PC-3 (cell line): ENCODE results near the gene HSD3B2.

Source experiments
- EZH2phosphoT487 ChIP-seq: fragments of 300-600 bp; sonication (generic); IDR thresholded peaks from 2 replicates; pipeline ENCODE4 v1.6.1; 2018; ENCODE audit warnings: mild to moderate bottlenecking, antibody characterized with exemption, low read length, borderline replicate concordance
- TF ChIP-seq, protein P1 (sequence below): fragments of 300-600 bp; sonication (generic); conservative IDR thresholded peaks from 2 replicates; pipeline ENCODE4 v1.5.1; 2017; ENCODE audit warnings: antibody characterized with exemption, low read depth, mild to moderate bottlenecking, low read length

GRCh38 chr1:119467857-119468668 is 53.1 kb downstream of the HSD3B2 start:
- no peak for TF ChIP-seq EZH2phosphoT487
- TF ChIP-seq, protein P1, sequence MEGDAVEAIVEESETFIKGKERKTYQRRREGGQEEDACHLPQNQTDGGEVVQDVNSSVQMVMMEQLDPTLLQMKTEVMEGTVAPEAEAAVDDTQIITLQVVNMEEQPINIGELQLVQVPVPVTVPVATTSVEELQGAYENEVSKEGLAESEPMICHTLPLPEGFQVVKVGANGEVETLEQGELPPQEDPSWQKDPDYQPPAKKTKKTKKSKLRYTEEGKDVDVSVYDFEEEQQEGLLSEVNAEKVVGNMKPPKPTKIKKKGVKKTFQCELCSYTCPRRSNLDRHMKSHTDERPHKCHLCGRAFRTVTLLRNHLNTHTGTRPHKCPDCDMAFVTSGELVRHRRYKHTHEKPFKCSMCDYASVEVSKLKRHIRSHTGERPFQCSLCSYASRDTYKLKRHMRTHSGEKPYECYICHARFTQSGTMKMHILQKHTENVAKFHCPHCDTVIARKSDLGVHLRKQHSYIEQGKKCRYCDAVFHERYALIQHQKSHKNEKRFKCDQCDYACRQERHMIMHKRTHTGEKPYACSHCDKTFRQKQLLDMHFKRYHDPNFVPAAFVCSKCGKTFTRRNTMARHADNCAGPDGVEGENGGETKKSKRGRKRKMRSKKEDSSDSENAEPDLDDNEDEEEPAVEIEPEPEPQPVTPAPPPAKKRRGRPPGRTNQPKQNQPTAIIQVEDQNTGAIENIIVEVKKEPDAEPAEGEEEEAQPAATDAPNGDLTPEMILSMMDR, result no peak
